HG03521 (cell line): ENCODE measurements around the gene TIGD3.

Experiments used
- ATAC-seq: cut with Tn5 transposase; IDR thresholded peaks from one replicate; pipeline ENCODE4 v1.9.1; 2021; ENCODE audit warnings: mild to moderate bottlenecking, moderate library complexity; ENCODE audit not compliant: unreplicated experiment

The TIGD3 gene

GRCh38 chr11:65404210-65404609, 49.7 kb downstream of the TIGD3 start:
- no peak for ATAC-seq

GRCh38 chr11:65404638-65405339, 50.2 kb downstream of the TIGD3 start:
- ATAC-seq, result no peak
